GM12878 (cell line): ENCODE data around the gene CLK2. TPM values are rescaled to one million over a fixed set of nuclear protein-coding genes. Genes with fewer than 3 reads are reported as not detected.

ENCODE experiments used
- ATAC-seq: fragments of 200-7000 bp; cut with Tn5 transposase; 3 replicates; pipeline ENCODE4 v1.9.1; 2020; ENCODE audit warnings: mild to moderate bottlenecking, moderate library complexity
- BruUV-seq: library from RNA; stranded (reverse); fragments of 400-500 nt; replicated peaks from 2 replicates; lab custom pipeline; 2021; lab: Mats Ljungman, UMichigan
- CTCF ChIA-PET: fragments of 300-600 bp; sonication (Branson Sonifier 250); formaldehyde crosslinking; extraction: SDS; loops from one replicate; lab custom pipeline; 2021; ENCODE audit warnings: inconsistent platforms; lab: Yijun Ruan, JAX
- POLR2A ChIA-PET: fragments of 350-600 bp; formaldehyde crosslinking; extraction: SDS; loops from one replicate; lab custom pipeline; 2021; ENCODE audit warnings: inconsistent platforms; lab: Charles Lee
- RAD21 ChIA-PET: fragments of 300-600 bp; sonication (Branson Sonifier 250); formaldehyde crosslinking; loops from one replicate; lab custom pipeline; 2023; ENCODE audit warnings: antibody characterized with exemption; ENCODE audit not compliant: unreplicated experiment; lab: Charles Lee
- SMC1A ChIA-PET: fragments of 300-600 bp; sonication (Branson Sonifier 250); formaldehyde crosslinking; loops from one replicate; lab custom pipeline; 2023; ENCODE audit not compliant: unreplicated experiment, uncharacterized antibody; lab: Charles Lee
- DNase-seq: peaks from one replicate; pipeline ENCODE4 v3.0.0-alpha.2; 2011; ENCODE audit warnings: low read depth, low spot score
- FAIRE-seq: peaks from 3 replicates; lab custom pipeline; 2011; peaks lifted over from hg19 to GRCh38; lab: Jason Lieb, UNC
- H2AFZ ChIP-seq: 2 replicates; pipeline ENCODE4 v1.6.0; 2011; ENCODE audit warnings: low read depth, low read length, control low read depth; ENCODE audit not compliant: control insufficient read depth
- H3K27ac ChIP-seq: 2 replicates; pipeline ENCODE4 v1.5.1; 2011; ENCODE audit warnings: control low read depth; ENCODE audit not compliant: control insufficient read depth, insufficient read depth
- H3K27me3 ChIP-seq, 2 experiments: replicated peaks in 1 of 2; 2 replicates each; pipeline versions ENCODE4 v1.6.0 to v1.6.1; 2011; ENCODE audit warnings: low read length in 1 of 2; ENCODE audit not compliant: control insufficient read depth in 2 of 2, insufficient read depth in 2 of 2
- H3K36me3 ChIP-seq, 2 experiments: 2 replicates each; pipeline ENCODE4 v1.5.1; 2011; ENCODE audit warnings: low read length in 1 of 2; ENCODE audit not compliant: control insufficient read depth in 2 of 2, insufficient read depth in 2 of 2
- H3K4me1 ChIP-seq: 2 replicates; pipeline ENCODE4 v1.6.1; 2011; ENCODE audit warnings: mild to moderate bottlenecking, low read length, moderate library complexity, mixed read lengths; ENCODE audit not compliant: control insufficient read depth, insufficient read depth
- H3K4me2 ChIP-seq: 2 replicates; pipeline ENCODE4 v1.6.0; 2011; ENCODE audit warnings: control low read depth; ENCODE audit not compliant: control insufficient read depth, insufficient read depth
- H3K4me3 ChIP-seq: fragments of 200-600 bp; sonication (generic); 2 replicates; pipeline ENCODE4 v1.5.1; 2016
- H3K79me2 ChIP-seq: 2 replicates; pipeline ENCODE4 v1.6.0; 2011; ENCODE audit warnings: low read length; ENCODE audit not compliant: control insufficient read depth, insufficient read depth
- H3K9ac ChIP-seq: 2 replicates; pipeline ENCODE4 v1.8.0; 2011; ENCODE audit warnings: low read length, control low read depth, mixed read lengths; ENCODE audit not compliant: control insufficient read depth, insufficient read depth
- H3K9me3 ChIP-seq: replicated peaks from 3 replicates; pipeline ENCODE4 v1.5.1; 2011; ENCODE audit warnings: mild to moderate bottlenecking, low read length; ENCODE audit not compliant: control insufficient read depth, insufficient read depth
- H4K20me1 ChIP-seq: 2 replicates; pipeline ENCODE4 v1.6.0; 2011; ENCODE audit not compliant: control insufficient read depth, insufficient read depth
- ASH2L ChIP-seq: fragments of 300-600, 200-600 bp; sonication (generic); IDR thresholded peaks from 2 replicates; pipeline ENCODE4 v1.6.1; 2017; ENCODE audit warnings: low read depth, mild to moderate bottlenecking, borderline replicate concordance
- BACH1 ChIP-seq: fragments of 450-650 bp; IDR thresholded peaks from 2 replicates; pipeline ENCODE4 v1.6.1; 2017; ENCODE audit warnings: mild to moderate bottlenecking, borderline replicate concordance
- HDGF ChIP-seq: fragments of 450-650 bp; IDR thresholded peaks from 2 replicates; pipeline ENCODE4 v1.6.1; 2016; ENCODE audit warnings: antibody characterized with exemption
- MEF2A ChIP-seq: IDR thresholded peaks from 2 replicates; pipeline ENCODE4 v1.6.1; 2011; ENCODE audit warnings: low read depth, mild to moderate bottlenecking, low read length, moderate library complexity; ENCODE audit not compliant: insufficient read depth
- NFXL1 ChIP-seq: fragments of 450-650 bp; IDR thresholded peaks from 2 replicates; pipeline ENCODE4 v1.6.1; 2017; ENCODE audit warnings: antibody characterized with exemption, mild to moderate bottlenecking, borderline replicate concordance
- PAX8 ChIP-seq: fragments of 450-650 bp; IDR thresholded peaks from 2 replicates; pipeline ENCODE4 v1.6.1; 2017; ENCODE audit warnings: mild to moderate bottlenecking, moderate library complexity
- TBL1XR1 ChIP-seq: IDR thresholded peaks from 2 replicates; pipeline ENCODE4 v1.6.1; 2012; ENCODE audit warnings: low read depth, low read length, improper control_type of control experiment
- WRNIP1 ChIP-seq: IDR thresholded peaks from 2 replicates; pipeline ENCODE4 v1.6.1; 2011; ENCODE audit warnings: low read depth, low read length, improper control_type of control experiment, borderline replicate concordance
- YY1 ChIP-seq: IDR thresholded peaks from 2 replicates; pipeline ENCODE4 v1.6.1; 2011; ENCODE audit warnings: low read depth, mild to moderate bottlenecking, low read length
- ZZZ3 ChIP-seq: IDR thresholded peaks from 2 replicates; pipeline ENCODE4 v1.6.1; 2011; ENCODE audit warnings: low read depth; ENCODE audit not compliant: control insufficient read depth, insufficient read length
- WGBS: methylation state at CpG from one replicate; pipeline ENCODE4 v1.1.6; 2016; ENCODE audit warnings: low lambda C conversion rate; ENCODE audit not compliant: insufficient replicate concordance, insufficient coverage; ENCODE audit errors: missing lambda C conversion rate; 5-methylcytosine and 5-hydroxymethylcytosine counted together
- in situ Hi-C: fragments of 300-500 bp; cut with MboI; formaldehyde crosslinking; loops from 9 replicates; pipeline ENCODE4 v1.14.3; 2018; ENCODE audit warnings: mixed read lengths
- intact Hi-C: fragments of 100-400 bp; cut with micrococcal nuclease; formaldehyde crosslinking; loops from one replicate; pipeline ENCODE4 v1.14.2; 2022; ENCODE audit not compliant: unreplicated experiment
- polyA plus RNA-seq, 11 experiments: library from polyadenylated mRNA; depleted of rRNA in 4 of 11; unstranded in 6 of 11; stranded (reverse) in 5 of 11; fragments of >200 nt; fragmentation: Nextera tagmentation in 4 of 11; fragmentation: Illumina TruSeq in 1 of 11; extraction: Ambion mirVana in 4 of 11; extraction: Trizol in 1 of 11; gene quantifications; 1 replicate in 1 of 11; 2 replicates in 10 of 11; pipeline versions ENCODE4 v1.2.1 to v1.2.3, GENCODE V29; 2011 to 2016; ENCODE audit warnings: inconsistent platforms in 2 of 11, missing spikeins in 2 of 11, low read depth in 1 of 11
- total RNA-seq, 4 experiments: library from RNA; depleted of rRNA in 3 of 4; stranded (reverse); fragments of >200 nt in 3 of 4; fragmentation: Illumina TruSeq in 1 of 4; extraction: Trizol in 1 of 4; gene quantifications; 2 replicates each; pipeline versions ENCODE4 v1.2.1 to v1.2.3, GENCODE V29; 2013 to 2021
- TF ChIP-seq, protein P1 (sequence below): fragments of 450-650 bp; IDR thresholded peaks from 2 replicates; pipeline ENCODE4 v1.6.1; 2017; ENCODE audit warnings: mild to moderate bottlenecking, low read depth, inconsistent platforms; ENCODE audit not compliant: poor library complexity, severe bottlenecking
- TF ChIP-seq, protein P2 (sequence below): fragments of 450-650 bp; IDR thresholded peaks from 2 replicates; pipeline ENCODE4 v1.6.1; 2016; ENCODE audit warnings: mild to moderate bottlenecking
- TF ChIP-seq, protein P3 (sequence below): IDR thresholded peaks from 2 replicates; pipeline ENCODE4 v1.6.1; 2012; ENCODE audit warnings: low read depth, low read length, improper control_type of control experiment

CLK2 gene
- total and polyA plus RNA-seq, 10 of the 15 experiments (the other 5 are each of a cell fraction or from before 2014, with no cell fraction given): 11.1 to 83.7 (median 36.7) TPM

DNA sequence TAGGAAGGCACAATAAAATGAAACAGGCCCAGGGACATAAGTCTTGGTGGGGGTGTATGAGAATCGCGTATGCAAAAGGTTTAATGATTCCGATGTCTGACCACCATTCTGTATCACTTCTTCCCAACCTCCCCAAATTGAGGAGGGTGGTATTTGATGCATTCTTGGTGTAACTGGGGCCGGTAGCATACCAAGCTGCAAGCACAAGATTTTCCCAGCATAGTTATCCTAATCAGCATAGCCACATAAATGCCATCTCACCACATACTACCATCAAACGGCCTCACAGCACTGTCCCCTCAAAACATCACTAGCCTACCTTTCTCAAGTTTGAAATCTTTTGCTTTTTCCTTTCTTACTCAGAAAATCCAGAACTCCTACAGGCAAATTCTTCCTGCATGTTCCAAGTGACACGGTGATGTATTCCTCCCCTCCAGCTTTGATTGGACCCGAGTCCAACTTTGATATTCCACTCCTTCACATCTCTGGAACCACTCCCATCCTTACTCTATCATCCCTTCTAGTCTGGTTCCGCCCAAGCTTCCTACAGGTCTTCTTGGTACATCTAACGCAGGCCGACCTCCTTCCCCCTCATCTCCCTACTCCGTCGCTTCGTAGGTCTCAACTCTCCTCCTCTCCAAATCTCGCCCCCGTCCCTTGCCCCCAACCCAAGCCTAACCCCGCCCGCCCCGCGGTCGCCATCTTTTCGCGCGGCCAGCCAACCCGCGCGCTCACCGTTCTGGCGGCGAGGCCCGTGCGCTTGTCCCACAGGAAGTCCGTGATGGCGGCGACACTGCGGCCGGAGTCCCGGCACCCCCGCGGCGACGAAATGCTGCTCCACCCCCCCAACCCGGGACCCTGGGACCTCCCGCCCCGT, 600 bp downstream of the CLK2 start:
- Histone ChIP-seq H4K20me1 (no peaks in the 10 kb centered on the region), H3K27ac (peak overlapping the region; percentile 86), H3K4me3 (peak overlapping the region; percentile 83)
- DNase-seq (no peak), ATAC-seq (peak; percentile 66)
- TSS peak; percentile 88 for BruUV-seq
- 6% methylated on average over 22 of the region's 44 CpGs for WGBS
- CTCF ChIA-PET: interaction anchor here (0.5 to 8.6 kb wide), 9 partner anchors 9 to 455 kb away, joined by 3 to 80 read pairs (median 3); partner anchors contain the start of genes KRTCAP2, RUSC1 and SCAMP3
- TF ChIP-seq ASH2L (0 out of 2 replicates have a peak, but pooled peaks have one; percentile 54), BACH1 (no peak), YY1 (peak; percentile 94), NFXL1 (no peak), TBL1XR1 (no peak), MEF2A (no peak), HDGF (0 out of 2 replicates have a peak, but pooled peaks have one; percentile 31), PAX8 (no peak), ZZZ3 (no peak), WRNIP1 (0 out of 2 replicates have a peak, but pooled peaks have one; percentile 79)
- TF ChIP-seq, protein P1, sequence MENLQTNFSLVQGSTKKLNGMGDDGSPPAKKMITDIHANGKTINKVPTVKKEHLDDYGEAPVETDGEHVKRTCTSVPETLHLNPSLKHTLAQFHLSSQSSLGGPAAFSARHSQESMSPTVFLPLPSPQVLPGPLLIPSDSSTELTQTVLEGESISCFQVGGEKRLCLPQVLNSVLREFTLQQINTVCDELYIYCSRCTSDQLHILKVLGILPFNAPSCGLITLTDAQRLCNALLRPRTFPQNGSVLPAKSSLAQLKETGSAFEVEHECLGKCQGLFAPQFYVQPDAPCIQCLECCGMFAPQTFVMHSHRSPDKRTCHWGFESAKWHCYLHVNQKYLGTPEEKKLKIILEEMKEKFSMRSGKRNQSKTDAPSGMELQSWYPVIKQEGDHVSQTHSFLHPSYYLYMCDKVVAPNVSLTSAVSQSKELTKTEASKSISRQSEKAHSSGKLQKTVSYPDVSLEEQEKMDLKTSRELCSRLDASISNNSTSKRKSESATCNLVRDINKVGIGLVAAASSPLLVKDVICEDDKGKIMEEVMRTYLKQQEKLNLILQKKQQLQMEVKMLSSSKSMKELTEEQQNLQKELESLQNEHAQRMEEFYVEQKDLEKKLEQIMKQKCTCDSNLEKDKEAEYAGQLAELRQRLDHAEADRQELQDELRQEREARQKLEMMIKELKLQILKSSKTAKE: no peak
- TF ChIP-seq, protein P2, sequence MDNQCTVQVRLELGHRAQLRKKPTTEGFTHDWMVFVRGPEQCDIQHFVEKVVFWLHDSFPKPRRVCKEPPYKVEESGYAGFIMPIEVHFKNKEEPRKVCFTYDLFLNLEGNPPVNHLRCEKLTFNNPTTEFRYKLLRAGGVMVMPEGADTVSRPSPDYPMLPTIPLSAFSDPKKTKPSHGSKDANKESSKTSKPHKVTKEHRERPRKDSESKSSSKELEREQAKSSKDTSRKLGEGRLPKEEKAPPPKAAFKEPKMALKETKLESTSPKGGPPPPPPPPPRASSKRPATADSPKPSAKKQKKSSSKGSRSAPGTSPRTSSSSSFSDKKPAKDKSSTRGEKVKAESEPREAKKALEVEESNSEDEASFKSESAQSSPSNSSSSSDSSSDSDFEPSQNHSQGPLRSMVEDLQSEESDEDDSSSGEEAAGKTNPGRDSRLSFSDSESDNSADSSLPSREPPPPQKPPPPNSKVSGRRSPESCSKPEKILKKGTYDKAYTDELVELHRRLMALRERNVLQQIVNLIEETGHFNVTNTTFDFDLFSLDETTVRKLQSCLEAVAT: 0 out of 2 replicates have a peak, but pooled peaks have one; percentile 28
- TF ChIP-seq, protein P3, sequence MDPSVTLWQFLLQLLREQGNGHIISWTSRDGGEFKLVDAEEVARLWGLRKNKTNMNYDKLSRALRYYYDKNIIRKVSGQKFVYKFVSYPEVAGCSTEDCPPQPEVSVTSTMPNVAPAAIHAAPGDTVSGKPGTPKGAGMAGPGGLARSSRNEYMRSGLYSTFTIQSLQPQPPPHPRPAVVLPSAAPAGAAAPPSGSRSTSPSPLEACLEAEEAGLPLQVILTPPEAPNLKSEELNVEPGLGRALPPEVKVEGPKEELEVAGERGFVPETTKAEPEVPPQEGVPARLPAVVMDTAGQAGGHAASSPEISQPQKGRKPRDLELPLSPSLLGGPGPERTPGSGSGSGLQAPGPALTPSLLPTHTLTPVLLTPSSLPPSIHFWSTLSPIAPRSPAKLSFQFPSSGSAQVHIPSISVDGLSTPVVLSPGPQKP: no peak
- TF ChIP-seq, all 136 proteins: peak for 5
- H3K4me1 ChIP-seq: peaks cover 10% of the 10 kb centered on the region
- SMC1A ChIA-PET: interaction anchor here (0.8 to 3.3 kb wide), 7 partner anchors 9 to 52 kb away, joined by 3 to 17 read pairs (median 5); no protein-coding TSS in a partner anchor
- H3K9ac ChIP-seq: peak overlapping the region; percentile 79
- no peaks in the 10 kb centered on the region for H3K27me3 ChIP-seq
- POLR2A ChIA-PET: interaction anchor here (0.7 to 4.5 kb wide), 13 partner anchors 9 to 908 kb away, joined by 3 to 41 read pairs (median 5); partner anchors contain the start of genes FDPS, KRTCAP2, SCAMP3 and TRIM46
- intact Hi-C loops (loop anchor here (2.0 kb wide), 1 partner anchor 36 kb away; the partner anchor contains the start of gene FDPS), in situ Hi-C loops (no loop called here)
- no peak for FAIRE-seq
- peaks cover 23% of the 10 kb centered on the region in 2 experiments for H3K36me3 ChIP-seq
- peaks cover 30% of the 10 kb centered on the region for H3K79me2 ChIP-seq
- RAD21 ChIA-PET: interaction anchor here (1.0 to 3.0 kb wide), 10 partner anchors 11 to 232 kb away, joined by 3 to 13 read pairs (median 6); partner anchors contain the start of gene FDPS
- H2AFZ ChIP-seq: peak overlapping the region; percentile 100
- H3K9me3 ChIP-seq: no peaks in the 10 kb centered on the region
- H3K4me2 ChIP-seq: peak overlapping the region; percentile 97
